ENCODE results near the gene DNAJC25.
"Not testable (repeated sequence)": the region's sequence is repeated elsewhere in the genome, so short reads cannot be mapped to it uniquely, and the experiment has no call there.

DNAJC25 gene

DNA sequence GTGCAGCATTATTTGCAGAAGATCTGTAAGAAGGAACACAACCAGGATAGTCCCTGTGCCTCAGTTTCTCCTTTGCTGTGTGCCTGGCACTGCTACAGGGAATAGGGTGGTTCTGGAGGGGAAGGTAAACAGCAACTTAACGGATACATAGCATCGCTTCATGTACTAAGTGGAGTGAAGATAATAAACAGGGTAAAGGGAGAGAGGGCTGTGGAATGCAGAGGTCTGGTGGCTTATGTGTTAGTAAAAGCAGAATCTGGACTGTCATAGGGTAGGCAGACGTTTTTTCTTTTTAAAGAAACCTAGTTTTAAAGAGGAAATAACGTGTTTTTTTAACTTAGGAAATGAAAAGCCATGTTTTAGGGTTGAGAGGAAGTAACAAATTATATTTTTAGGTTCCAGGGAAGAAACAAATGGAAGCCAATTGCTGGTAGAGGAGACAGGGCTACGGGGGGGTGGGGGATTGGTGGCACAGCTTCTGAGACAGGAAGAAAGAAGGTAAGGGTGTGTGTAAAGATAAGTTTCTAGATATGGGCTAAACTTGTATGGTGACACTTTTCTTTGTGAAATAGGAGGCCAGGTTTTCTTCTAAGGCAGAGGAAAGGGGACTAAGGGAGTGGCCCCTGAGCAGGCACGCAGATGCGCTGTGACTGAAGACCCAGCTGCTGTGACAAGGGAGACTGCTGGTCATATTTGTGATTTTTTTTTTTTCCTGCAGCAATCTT is 31.6 kb downstream of the DNAJC25 start:
- no peak for DNase-seq (ENCODE audit: low spot score in 2 of 2)
- in situ Hi-C loops (cut with MboI; ENCODE audit: low sequenced_read_pairs) = no loop called here
- no peaks in the 10 kb centered on the region for H3K27me3 ChIP-seq (ENCODE audit: low read depth)
- peaks cover 18% of the 10 kb centered on the region for H3K36me3 ChIP-seq (replicated peaks)
- H3K9me3 ChIP-seq = no peaks in the 10 kb centered on the region
- H3K4me3 ChIP-seq = peak overlapping the region; percentile 60
- H3K4me1 ChIP-seq = peaks cover 10% of the 10 kb centered on the region

GRCh38 chr9:111663301-111663823 is 32.2 kb downstream of the DNAJC25 start:
- no peak for DNase-seq (ENCODE audit: low spot score in 2 of 2)
- peaks cover 21% of the 10 kb centered on the region for H3K36me3 ChIP-seq (replicated peaks)
- no peaks in the 10 kb centered on the region for H3K9me3 ChIP-seq
- in situ Hi-C loops (cut with MboI; ENCODE audit: low sequenced_read_pairs) = no loop called here
- no peak overlapping the region for H3K4me3 ChIP-seq
- no peaks in the 10 kb centered on the region for H3K27me3 ChIP-seq (ENCODE audit: low read depth)
- H3K4me1 ChIP-seq = peaks cover 10% of the 10 kb centered on the region

DNA sequence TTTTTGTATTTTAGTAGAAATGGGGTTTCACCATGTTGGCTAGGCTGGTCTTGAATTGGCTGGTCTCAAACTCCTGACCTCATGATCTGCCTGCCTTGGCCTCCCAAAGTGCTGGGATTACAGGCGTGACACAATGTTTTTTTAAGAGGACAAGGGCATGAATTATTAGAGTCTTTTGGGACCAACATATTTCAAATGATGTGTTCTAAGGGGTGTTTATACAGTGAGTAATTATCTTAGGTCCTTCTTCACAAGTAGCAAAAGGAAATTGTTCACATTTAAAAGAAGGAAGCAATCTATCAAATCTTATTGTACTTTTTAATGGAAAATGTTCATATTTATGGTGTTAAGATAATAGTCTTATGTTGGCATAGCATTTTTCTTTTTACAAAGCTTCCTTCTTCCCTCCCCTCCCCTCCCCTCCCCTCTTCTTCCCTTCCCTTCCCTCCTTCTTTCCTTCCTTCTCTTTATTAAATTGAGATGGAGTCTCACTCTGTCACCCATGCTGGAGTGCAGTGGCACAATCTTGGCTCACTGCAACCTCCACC is 37.0 kb downstream of the DNAJC25 start:
- Histone ChIP-seq H3K9me3 (no peaks in the 10 kb centered on the region), H3K36me3 (replicated peaks) (peaks cover 21% of the 10 kb centered on the region), H3K4me3 (no peak overlapping the region), H3K4me1 (peaks cover 1% of the 10 kb centered on the region; the same call in 1 of the 2 replicates), H3K27me3 (ENCODE audit: low read depth) (no peaks in the 10 kb centered on the region)
- in situ Hi-C loops (cut with MboI; ENCODE audit: low sequenced_read_pairs) = no loop called here
- no peak for DNase-seq (ENCODE audit: low spot score in 2 of 2)

- DNase-seq (ENCODE audit: low spot score in 2 of 2); H3K27me3 ChIP-seq (ENCODE audit: low read depth); H3K4me3 ChIP-seq; in situ Hi-C loops (cut with MboI; ENCODE audit: low sequenced_read_pairs); H3K9me3 ChIP-seq; H3K4me1 ChIP-seq: not testable (repeated sequence)
- H3K36me3 ChIP-seq (replicated peaks) = peaks cover 21% of the 10 kb centered on the region
Measured at GRCh38 chr9:111668601-111669000, 37.5 kb downstream of the DNAJC25 start.

GRCh38 chr9:111674319-111674718 is 43.2 kb downstream of the DNAJC25 start:
- no peaks in the 10 kb centered on the region for H3K9me3 ChIP-seq
- no peak overlapping the region for H3K4me3 ChIP-seq
- no peaks in the 10 kb centered on the region for H3K27me3 ChIP-seq (ENCODE audit: low read depth)
- H3K4me1 ChIP-seq = no peaks in the 10 kb centered on the region
- no peaks in the 10 kb centered on the region; the same call in 1 of the 2 replicates for H3K36me3 ChIP-seq (replicated peaks)
- in situ Hi-C loops (cut with MboI; ENCODE audit: low sequenced_read_pairs) = no loop called here
- DNase-seq (ENCODE audit: low spot score in 2 of 2) = no peak

GRCh38 chr9:111676116-111676515 is 45.0 kb downstream of the DNAJC25 start:
- no peak overlapping the region for H3K4me3 ChIP-seq
- no peaks in the 10 kb centered on the region; the same call in 1 of the 2 replicates for H3K36me3 ChIP-seq (replicated peaks)
- H3K9me3 ChIP-seq = no peaks in the 10 kb centered on the region
- H3K27me3 ChIP-seq (ENCODE audit: low read depth) = no peaks in the 10 kb centered on the region
- H3K4me1 ChIP-seq = no peaks in the 10 kb centered on the region
- in situ Hi-C loops (cut with MboI; ENCODE audit: low sequenced_read_pairs) = no loop called here
- DNase-seq (ENCODE audit: low spot score in 2 of 2) = no peak

DNA sequence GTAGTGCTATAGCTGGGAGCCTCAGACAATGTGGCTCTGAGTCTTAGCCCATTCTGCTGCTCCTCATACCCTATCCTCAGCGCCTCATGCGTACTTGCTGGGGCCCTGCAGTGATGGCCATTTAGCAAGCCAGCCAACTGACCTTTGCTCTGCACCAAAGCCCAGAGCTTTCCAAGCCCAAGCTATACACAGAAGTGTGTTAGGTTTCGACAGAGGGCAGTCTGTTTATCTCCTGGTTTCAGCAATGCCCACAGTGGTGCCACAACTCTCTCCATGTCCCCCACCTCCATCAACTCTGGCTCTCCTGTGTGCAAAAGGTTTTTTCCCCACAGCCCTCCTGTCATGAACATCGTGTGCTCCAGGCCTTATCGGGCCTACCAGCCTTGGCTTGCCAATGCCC is 47.2 kb downstream of the DNAJC25 start:
- Histone ChIP-seq H3K36me3 (replicated peaks) (no peaks in the 10 kb centered on the region; the same call in 1 of the 2 replicates), H3K27me3 (ENCODE audit: low read depth) (no peaks in the 10 kb centered on the region), H3K9me3 (no peaks in the 10 kb centered on the region), H3K4me3 (no peak overlapping the region), H3K4me1 (no peaks in the 10 kb centered on the region)
- no peak for DNase-seq (ENCODE audit: low spot score in 2 of 2)
- in situ Hi-C loops (cut with MboI; ENCODE audit: low sequenced_read_pairs) = no loop called here

DNA sequence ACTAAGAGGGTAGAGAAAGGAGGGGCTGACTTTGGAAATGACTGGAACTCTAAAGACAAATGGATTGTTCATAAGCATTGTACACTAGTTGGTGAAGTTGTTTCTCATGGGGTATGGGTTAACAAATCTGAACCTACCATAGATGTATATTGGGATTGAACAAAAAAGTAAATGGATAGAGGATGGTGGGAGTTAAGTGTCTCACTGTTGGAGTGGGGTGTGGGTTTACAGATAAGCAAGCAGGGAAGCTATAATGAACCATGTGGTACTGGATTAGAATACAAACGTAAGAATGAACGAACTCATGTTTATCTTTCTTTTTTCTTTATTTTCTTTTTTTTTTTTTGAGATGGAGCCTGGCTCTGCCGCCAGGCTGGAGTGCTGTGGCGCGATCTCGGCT is 48.1 kb downstream of the DNAJC25 start:
- Histone ChIP-seq H3K4me3 (no peak overlapping the region), H3K9me3 (no peaks in the 10 kb centered on the region), H3K36me3 (replicated peaks) (no peaks in the 10 kb centered on the region; the same call in 1 of the 2 replicates), H3K27me3 (ENCODE audit: low read depth) (no peaks in the 10 kb centered on the region), H3K4me1 (no peaks in the 10 kb centered on the region)
- in situ Hi-C loops (cut with MboI; ENCODE audit: low sequenced_read_pairs) = no loop called here
- DNase-seq (ENCODE audit: low spot score in 2 of 2) = no peak

GRCh38 chr9:111683392-111683791 is 52.3 kb downstream of the DNAJC25 start:
- Histone ChIP-seq H3K27me3 (ENCODE audit: low read depth) (no peaks in the 10 kb centered on the region), H3K4me3 (no peak overlapping the region), H3K9me3 (no peaks in the 10 kb centered on the region), H3K4me1 (no peaks in the 10 kb centered on the region), H3K36me3 (replicated peaks) (no peaks in the 10 kb centered on the region)
- DNase-seq (ENCODE audit: low spot score in 2 of 2) = no peak
- in situ Hi-C loops (cut with MboI; ENCODE audit: low sequenced_read_pairs) = no loop called here

DNA sequence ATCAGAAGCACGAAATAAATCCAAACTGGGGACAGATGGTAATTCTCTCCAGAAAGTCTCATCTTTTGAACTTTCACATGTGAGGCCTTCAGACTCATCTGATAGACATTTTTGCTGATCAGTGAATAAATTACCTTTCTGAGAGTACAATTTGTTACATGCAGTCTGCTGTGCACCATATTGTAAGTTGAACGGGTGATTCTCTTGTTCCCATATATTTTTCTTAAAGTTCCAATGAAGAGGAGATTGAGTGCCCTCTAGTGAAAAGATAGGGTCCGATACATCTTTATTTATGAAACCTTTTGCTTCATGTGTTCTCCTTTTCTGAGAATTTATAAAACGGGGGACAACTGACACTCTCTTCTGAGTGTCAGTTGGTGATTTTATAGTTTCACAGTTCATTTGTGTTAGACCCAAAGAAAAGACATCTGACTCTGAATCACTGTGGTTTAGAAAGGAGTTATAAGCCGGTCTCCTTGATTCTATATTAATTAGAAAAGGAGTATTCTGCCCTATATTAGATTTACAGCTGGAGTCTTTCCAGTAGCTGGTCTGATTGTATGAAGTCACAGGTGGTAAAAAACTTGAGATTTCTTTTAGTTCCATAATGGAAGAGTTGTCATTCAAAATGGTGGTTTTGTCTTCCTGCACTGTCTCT is 60.7 kb downstream of the DNAJC25 start:
- peak in 1 of 2 experiments; percentile 63 for DNase-seq (ENCODE audit: low spot score in 2 of 2)
- Histone ChIP-seq H3K27me3 (ENCODE audit: low read depth) (no peaks in the 10 kb centered on the region), H3K4me1 (peaks cover 13% of the 10 kb centered on the region), H3K9me3 (no peaks in the 10 kb centered on the region), H3K4me3 (no peak overlapping the region), H3K36me3 (replicated peaks) (no peaks in the 10 kb centered on the region)
- in situ Hi-C loops (cut with MboI; ENCODE audit: low sequenced_read_pairs) = loop anchor here (10.0 kb wide), 1 partner anchor 97 kb away; the partner anchor contains the start of gene PTGR1

- H3K27me3 ChIP-seq (ENCODE audit: low read depth) = no peaks in the 10 kb centered on the region
- H3K36me3 ChIP-seq (replicated peaks) = no peaks in the 10 kb centered on the region
- no peak for DNase-seq (ENCODE audit: low spot score in 2 of 2)
- in situ Hi-C loops (cut with MboI; ENCODE audit: low sequenced_read_pairs) = loop anchor here (10.0 kb wide), 1 partner anchor 102 kb away; the partner anchor contains the start of gene PTGR1
- H3K4me1 ChIP-seq = peaks cover 3% of the 10 kb centered on the region
- H3K4me3 ChIP-seq = no peak overlapping the region
- no peaks in the 10 kb centered on the region for H3K9me3 ChIP-seq
Measured at GRCh38 chr9:111696796-111697195, 65.7 kb downstream of the DNAJC25 start.

- no peaks in the 10 kb centered on the region for H3K36me3 ChIP-seq (replicated peaks)
- no peaks in the 10 kb centered on the region for H3K9me3 ChIP-seq
- no peak for DNase-seq (ENCODE audit: low spot score in 2 of 2)
- no peaks in the 10 kb centered on the region for H3K27me3 ChIP-seq (ENCODE audit: low read depth)
- H3K4me1 ChIP-seq = no peaks in the 10 kb centered on the region
- H3K4me3 ChIP-seq = no peak overlapping the region
- in situ Hi-C loops (cut with MboI; ENCODE audit: low sequenced_read_pairs) = no loop called here
Measured at GRCh38 chr9:111700776-111701175, 69.6 kb downstream of the DNAJC25 start.
